Glutamatergic neuron (in vitro differentiated cells): ENCODE results near the gene ANAPC10. TPM values are rescaled to one million over a fixed set of nuclear protein-coding genes. Genes with fewer than 3 reads are reported as not detected.

ENCODE experiments used
- DNase-seq: peaks from one replicate; pipeline ENCODE4 v3.0.0; 2022
- H3K27ac Mint-ChIP-seq: one replicate; pipeline ENCODE4 v1.8.0; 2020; ENCODE audit warnings: mild to moderate bottlenecking, mixed read lengths, inconsistent platforms; ENCODE audit not compliant: unreplicated experiment
- H3K27me3 Mint-ChIP-seq: one replicate; pipeline ENCODE4 v1.8.0; 2020; ENCODE audit warnings: mild to moderate bottlenecking, moderate library complexity, mixed read lengths, inconsistent platforms; ENCODE audit not compliant: unreplicated experiment
- H3K36me3 Mint-ChIP-seq: one replicate; pipeline ENCODE4 v1.8.0; 2020; ENCODE audit warnings: mild to moderate bottlenecking, mixed read lengths, inconsistent platforms; ENCODE audit not compliant: unreplicated experiment
- H3K4me1 Mint-ChIP-seq: one replicate; pipeline ENCODE4 v1.8.0; 2020; ENCODE audit warnings: mild to moderate bottlenecking, low read depth, mixed read lengths, inconsistent platforms; ENCODE audit not compliant: unreplicated experiment
- H3K4me3 Mint-ChIP-seq: one replicate; pipeline ENCODE4 v1.8.0; 2020; ENCODE audit warnings: mild to moderate bottlenecking, mixed read lengths, inconsistent platforms; ENCODE audit not compliant: unreplicated experiment
- H3K9me3 Mint-ChIP-seq: one replicate; pipeline ENCODE4 v1.8.0; 2020; ENCODE audit warnings: mild to moderate bottlenecking, moderate library complexity, mixed read lengths, inconsistent platforms; ENCODE audit not compliant: unreplicated experiment
- CTCF ChIP-seq: fragments of 200-600 bp; sonication (generic); IDR thresholded peaks from one replicate; pipeline ENCODE4 v1.5.0; 2021; ENCODE audit not compliant: partially characterized antibody, unreplicated experiment
- total RNA-seq: library from RNA; stranded (reverse); fragmentation: NEBNext Ultra II Directional; extraction: Animal tissue kit (Norgen Biotek cat#: 25700); gene quantifications from one replicate; pipeline ENCODE4 v1.2.1, GENCODE V29; 2021; ENCODE audit not compliant: unreplicated experiment

The ANAPC10 gene
- total RNA-seq, 1 donor from 2014 or later = 16.2 TPM

GRCh38 chr4:145047151-145047550, 50.8 kb downstream of the ANAPC10 start:
- no peak overlapping the region for H3K27ac Mint-ChIP-seq
- H3K36me3 Mint-ChIP-seq = peaks cover 9% of the 10 kb centered on the region
- H3K9me3 Mint-ChIP-seq = no peaks in the 10 kb centered on the region
- DNase-seq = no peak
- no peak overlapping the region for H3K4me3 Mint-ChIP-seq
- no peaks in the 10 kb centered on the region for H3K4me1 Mint-ChIP-seq
- no peaks in the 10 kb centered on the region for H3K27me3 Mint-ChIP-seq
- TF ChIP-seq CTCF = no peak

GRCh38 chr4:145045180-145045579, 52.8 kb downstream of the ANAPC10 start:
- no peak for TF ChIP-seq CTCF
- no peak overlapping the region for H3K4me3 Mint-ChIP-seq
- no peaks in the 10 kb centered on the region for H3K27me3 Mint-ChIP-seq
- no peak overlapping the region for H3K27ac Mint-ChIP-seq
- H3K4me1 Mint-ChIP-seq = no peaks in the 10 kb centered on the region
- no peak for DNase-seq
- peaks cover 4% of the 10 kb centered on the region for H3K36me3 Mint-ChIP-seq
- no peaks in the 10 kb centered on the region for H3K9me3 Mint-ChIP-seq

- no peaks in the 10 kb centered on the region for H3K9me3 Mint-ChIP-seq
- H3K27ac Mint-ChIP-seq = no peak overlapping the region
- no peaks in the 10 kb centered on the region for H3K4me1 Mint-ChIP-seq
- H3K4me3 Mint-ChIP-seq = no peak overlapping the region
- H3K36me3 Mint-ChIP-seq = no peaks in the 10 kb centered on the region
- peaks cover 2% of the 10 kb centered on the region for H3K27me3 Mint-ChIP-seq
- no peak for TF ChIP-seq CTCF
- no peak for DNase-seq
Observed at GRCh38 chr4:145044341-145044740, 53.7 kb downstream of the ANAPC10 start.

- Mint-ChIP-seq H3K27ac (no peak overlapping the region), H3K4me1 (no peaks in the 10 kb centered on the region), H3K36me3 (no peaks in the 10 kb centered on the region), H3K27me3 (peaks cover 2% of the 10 kb centered on the region), H3K9me3 (no peaks in the 10 kb centered on the region), H3K4me3 (no peak overlapping the region)
- TF ChIP-seq CTCF = no peak
- no peak for DNase-seq
Observed at GRCh38 chr4:145043306-145043705, 54.7 kb downstream of the ANAPC10 start.

- no peak for DNase-seq
- H3K36me3 Mint-ChIP-seq = no peaks in the 10 kb centered on the region
- H3K4me1 Mint-ChIP-seq = no peaks in the 10 kb centered on the region
- H3K9me3 Mint-ChIP-seq = no peaks in the 10 kb centered on the region
- peaks cover 2% of the 10 kb centered on the region for H3K27me3 Mint-ChIP-seq
- TF ChIP-seq CTCF = no peak
- H3K27ac Mint-ChIP-seq = no peak overlapping the region
- no peak overlapping the region for H3K4me3 Mint-ChIP-seq
Observed at GRCh38 chr4:145042601-145043285, 55.3 kb downstream of the ANAPC10 start.
